Measurements from ENCODE around the gene PTOV1.

DNA sequence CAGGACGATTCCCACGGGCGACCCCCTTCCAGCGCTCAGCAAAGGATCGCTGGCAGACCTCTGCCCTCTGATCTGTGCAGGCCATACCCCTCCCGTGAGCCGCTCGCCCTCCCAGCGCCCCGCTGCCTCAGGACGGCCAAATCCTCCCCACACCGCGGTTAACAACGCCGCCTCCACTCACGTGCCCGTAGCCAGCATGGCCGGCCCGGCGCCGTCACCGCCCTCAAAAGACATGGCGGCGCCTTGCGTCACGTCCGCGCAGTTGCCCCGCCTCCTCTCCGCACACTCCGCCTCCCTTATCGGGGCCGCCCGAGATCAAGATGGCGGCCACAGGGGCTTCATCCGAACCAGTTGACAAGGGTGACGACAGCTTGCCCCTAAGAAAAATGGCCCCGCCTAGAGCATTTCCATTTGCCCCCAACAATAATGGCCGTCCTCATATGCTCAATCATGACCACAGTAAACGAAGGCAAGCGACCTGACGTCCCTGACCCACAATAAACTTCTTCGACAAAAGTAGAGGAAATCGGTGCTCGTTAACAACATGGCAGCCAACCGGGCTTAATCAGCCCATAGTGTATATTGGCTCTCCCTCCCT is 25.6 kb downstream of the PTOV1 start:
- TF ChIP-seq CTCF (IDR thresholded peaks at IDR 0.05) = no peak
- no peak; the same call in 1 of the 2 replicates for TF ChIP-seq ZNF263 (CRISPR knock-in tag; IDR thresholded peaks at IDR 0.05; ENCODE audit: low read depth)
- 0 out of 2 replicates have a peak, but pooled peaks have one; percentile 62 for TF ChIP-seq CREB1 (CRISPR knock-in tag; IDR thresholded peaks at IDR 0.05)

All from WTC11 (cell line).